ENCODE results near the gene KCNG2. TPM values are rescaled to one million over a fixed set of nuclear protein-coding genes. Genes with fewer than 3 reads are reported as not detected.

Gene KCNG2
- polyA plus RNA-seq, 1 of the 3 experiments (the other 2 are of a cell fraction) = not detected

DNA sequence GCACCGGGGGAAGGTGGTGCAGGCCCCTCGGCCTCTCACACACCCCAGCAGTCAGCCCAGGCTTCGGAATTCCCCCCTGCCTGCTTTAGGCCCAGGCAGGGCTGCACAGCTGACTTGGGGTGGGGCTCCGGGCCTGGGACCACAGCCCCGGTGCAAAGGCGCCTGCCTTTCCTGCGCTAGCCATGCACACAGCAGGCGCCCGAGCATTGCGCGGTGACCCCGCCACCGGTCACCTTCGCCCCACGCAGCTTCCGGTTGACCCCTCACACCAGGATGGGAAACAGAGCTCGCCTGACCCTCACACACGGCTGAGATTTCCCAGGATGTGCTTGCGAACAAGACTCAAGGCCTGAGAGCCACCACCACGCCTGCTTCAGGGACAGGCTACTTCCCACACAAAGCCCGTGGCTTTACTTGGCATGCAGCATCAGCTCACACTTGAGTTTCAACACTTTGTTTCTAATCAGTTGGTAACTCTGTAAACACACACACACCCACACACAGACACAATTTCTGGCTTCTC lies 107.7 kb downstream of the KCNG2 start:
- Histone ChIP-seq H3K27me3 (ENCODE audit: insufficient read depth) (no peaks in the 10 kb centered on the region), H3K79me2 (ENCODE audit: insufficient read depth) (no peaks in the 10 kb centered on the region), H3K9me2 (no peaks in the 10 kb centered on the region), H3K9ac (no peak overlapping the region), H3K4me3 (ENCODE audit: low read depth in 2 of 2, low read length in 1 of 2) (no peak overlapping the region), H3K9me3 (no peaks in the 10 kb centered on the region), H2AFZ (ENCODE audit: low read depth) (no peak overlapping the region), H4K20me1 (ENCODE audit: insufficient read depth) (no peaks in the 10 kb centered on the region), H3K4me1 (ENCODE audit: control insufficient read depth in 1 of 2, insufficient read depth in 2 of 2, low read depth in 1 of 2, low read length in 1 of 2) (no peaks in the 10 kb centered on the region), H3K36me3 (replicated peaks in 1 of 2; ENCODE audit: control insufficient read depth in 1 of 2, insufficient read depth in 2 of 2, low read length in 1 of 2) (peaks cover 2 to 3% of the 10 kb centered on the region in 2 experiments), H3K4me2 (no peak overlapping the region), H3K27ac (ENCODE audit: low read depth in 2 of 2, low read length in 1 of 2) (no peak overlapping the region), H3F3A (replicated peaks; ENCODE audit: insufficient read depth) (no peaks in the 10 kb centered on the region)
- ChIA-PET CTCF (no interaction called here), POLR2A (no interaction called here)
- no peak for DNase-seq
- WGBS (ENCODE audit: low lambda C conversion rate) = 100% methylated on average over 6 of the region's 21 CpGs
- TF ChIP-seq RFX5 (IDR thresholded peaks at IDR 0.05; ENCODE audit: low read length) (no peak), MXI1 (IDR thresholded peaks at IDR 0.05; ENCODE audit: low read depth, low read length) (no peak), TCF12 (IDR thresholded peaks at IDR 0.05) (no peak), EZH2phosphoT487 (IDR thresholded peaks at IDR 0.05; ENCODE audit: borderline replicate concordance, low read depth) (no peak), RXRA (IDR thresholded peaks at IDR 0.05; ENCODE audit: borderline replicate concordance, low read depth) (no peak), NFIC (IDR thresholded peaks at IDR 0.05; ENCODE audit: borderline replicate concordance) (no peak), EP300 (IDR thresholded peaks at IDR 0.05; ENCODE audit: borderline replicate concordance in 1 of 2, low read depth in 1 of 2, low read length in 1 of 2) (no peak), TAF1 (IDR thresholded peaks at IDR 0.05; ENCODE audit: borderline replicate concordance, low read depth, low read length) (no peak), RCOR1 (IDR thresholded peaks at IDR 0.05; ENCODE audit: low read length) (no peak), POLR2AphosphoS5 (IDR thresholded peaks at IDR 0.05; ENCODE audit: low read depth, low read length) (no peak)
- TF ChIP-seq, protein P1, sequence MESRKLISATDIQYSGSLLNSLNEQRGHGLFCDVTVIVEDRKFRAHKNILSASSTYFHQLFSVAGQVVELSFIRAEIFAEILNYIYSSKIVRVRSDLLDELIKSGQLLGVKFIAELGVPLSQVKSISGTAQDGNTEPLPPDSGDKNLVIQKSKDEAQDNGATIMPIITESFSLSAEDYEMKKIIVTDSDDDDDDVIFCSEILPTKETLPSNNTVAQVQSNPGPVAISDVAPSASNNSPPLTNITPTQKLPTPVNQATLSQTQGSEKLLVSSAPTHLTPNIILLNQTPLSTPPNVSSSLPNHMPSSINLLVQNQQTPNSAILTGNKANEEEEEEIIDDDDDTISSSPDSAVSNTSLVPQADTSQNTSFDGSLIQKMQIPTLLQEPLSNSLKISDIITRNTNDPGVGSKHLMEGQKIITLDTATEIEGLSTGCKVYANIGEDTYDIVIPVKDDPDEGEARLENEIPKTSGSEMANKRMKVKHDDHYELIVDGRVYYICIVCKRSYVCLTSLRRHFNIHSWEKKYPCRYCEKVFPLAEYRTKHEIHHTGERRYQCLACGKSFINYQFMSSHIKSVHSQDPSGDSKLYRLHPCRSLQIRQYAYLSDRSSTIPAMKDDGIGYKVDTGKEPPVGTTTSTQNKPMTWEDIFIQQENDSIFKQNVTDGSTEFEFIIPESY (IDR thresholded peaks at IDR 0.05; ENCODE audit: borderline replicate concordance, low read depth) = no peak

DNA sequence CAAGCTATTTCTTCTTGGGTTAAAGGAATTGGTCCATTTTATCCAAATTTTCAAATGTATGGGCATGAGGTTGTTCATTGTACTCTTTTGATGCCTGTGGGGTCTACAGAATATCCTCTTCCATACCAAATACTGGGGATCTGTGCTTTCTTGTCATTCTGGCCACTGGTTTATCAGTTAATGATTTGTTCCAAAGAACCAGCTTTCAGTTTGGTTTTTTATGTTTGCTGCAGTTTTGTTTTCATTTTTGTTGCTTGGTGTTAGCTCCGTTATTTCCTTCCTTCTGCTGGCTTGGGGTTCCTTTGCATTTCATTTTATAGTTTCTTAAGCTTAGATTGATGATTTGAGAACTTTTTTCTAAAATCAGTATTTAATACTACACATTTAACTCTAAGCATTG lies 108.3 kb downstream of the KCNG2 start:
- Histone ChIP-seq H3K9ac (no peak overlapping the region), H4K20me1 (ENCODE audit: insufficient read depth) (no peaks in the 10 kb centered on the region), H3K9me2 (no peaks in the 10 kb centered on the region), H3F3A (replicated peaks; ENCODE audit: insufficient read depth) (no peaks in the 10 kb centered on the region), H2AFZ (ENCODE audit: low read depth) (no peak overlapping the region), H3K4me1 (ENCODE audit: control insufficient read depth in 1 of 2, insufficient read depth in 2 of 2, low read depth in 1 of 2, low read length in 1 of 2) (no peaks in the 10 kb centered on the region), H3K27ac (ENCODE audit: low read depth in 2 of 2, low read length in 1 of 2) (no peak overlapping the region), H3K9me3 (no peaks in the 10 kb centered on the region), H3K79me2 (ENCODE audit: insufficient read depth) (no peaks in the 10 kb centered on the region), H3K4me3 (ENCODE audit: low read depth in 2 of 2, low read length in 1 of 2) (no peak overlapping the region), H3K36me3 (replicated peaks in 1 of 2; ENCODE audit: control insufficient read depth in 1 of 2, insufficient read depth in 2 of 2, low read length in 1 of 2) (peaks cover 2 to 3% of the 10 kb centered on the region in 2 experiments), H3K27me3 (ENCODE audit: insufficient read depth) (no peaks in the 10 kb centered on the region), H3K4me2 (no peak overlapping the region)
- TF ChIP-seq, protein P2, sequence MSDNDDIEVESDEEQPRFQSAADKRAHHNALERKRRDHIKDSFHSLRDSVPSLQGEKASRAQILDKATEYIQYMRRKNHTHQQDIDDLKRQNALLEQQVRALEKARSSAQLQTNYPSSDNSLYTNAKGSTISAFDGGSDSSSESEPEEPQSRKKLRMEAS (IDR thresholded peaks at IDR 0.05; ENCODE audit: low read depth) = no peak
- TF ChIP-seq FOSL2 (IDR thresholded peaks at IDR 0.05; ENCODE audit: borderline replicate concordance, low read depth) (no peak), NRF1 (IDR thresholded peaks at IDR 0.05; ENCODE audit: low read depth, low read length) (no peak), ELF1 (IDR thresholded peaks at IDR 0.05) (no peak), TAF1 (IDR thresholded peaks at IDR 0.05; ENCODE audit: borderline replicate concordance, low read depth, low read length) (no peak), TCF12 (IDR thresholded peaks at IDR 0.05) (no peak), GABPA (IDR thresholded peaks at IDR 0.05; ENCODE audit: low read depth) (no peak), RXRA (IDR thresholded peaks at IDR 0.05; ENCODE audit: borderline replicate concordance, low read depth) (no peak), TEAD4 (IDR thresholded peaks at IDR 0.05; ENCODE audit: borderline replicate concordance, insufficient read depth) (no peak), RCOR1 (IDR thresholded peaks at IDR 0.05; ENCODE audit: low read length) (no peak), MXI1 (IDR thresholded peaks at IDR 0.05; ENCODE audit: low read depth, low read length) (no peak)
- TF ChIP-seq, protein P1 (IDR thresholded peaks at IDR 0.05; ENCODE audit: borderline replicate concordance, low read depth) = no peak
- TF ChIP-seq, protein P3, sequence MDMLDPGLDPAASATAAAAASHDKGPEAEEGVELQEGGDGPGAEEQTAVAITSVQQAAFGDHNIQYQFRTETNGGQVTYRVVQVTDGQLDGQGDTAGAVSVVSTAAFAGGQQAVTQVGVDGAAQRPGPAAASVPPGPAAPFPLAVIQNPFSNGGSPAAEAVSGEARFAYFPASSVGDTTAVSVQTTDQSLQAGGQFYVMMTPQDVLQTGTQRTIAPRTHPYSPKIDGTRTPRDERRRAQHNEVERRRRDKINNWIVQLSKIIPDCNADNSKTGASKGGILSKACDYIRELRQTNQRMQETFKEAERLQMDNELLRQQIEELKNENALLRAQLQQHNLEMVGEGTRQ (IDR thresholded peaks at IDR 0.05; ENCODE audit: borderline replicate concordance, low read depth, low read length) = no peak
- TF ChIP-seq, protein P4, sequence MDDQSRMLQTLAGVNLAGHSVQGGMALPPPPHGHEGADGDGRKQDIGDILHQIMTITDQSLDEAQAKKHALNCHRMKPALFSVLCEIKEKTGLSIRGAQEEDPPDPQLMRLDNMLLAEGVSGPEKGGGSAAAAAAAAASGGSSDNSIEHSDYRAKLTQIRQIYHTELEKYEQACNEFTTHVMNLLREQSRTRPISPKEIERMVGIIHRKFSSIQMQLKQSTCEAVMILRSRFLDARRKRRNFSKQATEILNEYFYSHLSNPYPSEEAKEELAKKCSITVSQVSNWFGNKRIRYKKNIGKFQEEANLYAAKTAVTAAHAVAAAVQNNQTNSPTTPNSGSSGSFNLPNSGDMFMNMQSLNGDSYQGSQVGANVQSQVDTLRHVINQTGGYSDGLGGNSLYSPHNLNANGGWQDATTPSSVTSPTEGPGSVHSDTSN (IDR thresholded peaks at IDR 0.05) = no peak
- TF ChIP-seq, protein P5, sequence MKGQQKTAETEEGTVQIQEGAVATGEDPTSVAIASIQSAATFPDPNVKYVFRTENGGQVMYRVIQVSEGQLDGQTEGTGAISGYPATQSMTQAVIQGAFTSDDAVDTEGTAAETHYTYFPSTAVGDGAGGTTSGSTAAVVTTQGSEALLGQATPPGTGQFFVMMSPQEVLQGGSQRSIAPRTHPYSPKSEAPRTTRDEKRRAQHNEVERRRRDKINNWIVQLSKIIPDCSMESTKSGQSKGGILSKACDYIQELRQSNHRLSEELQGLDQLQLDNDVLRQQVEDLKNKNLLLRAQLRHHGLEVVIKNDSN (IDR thresholded peaks at IDR 0.05; ENCODE audit: borderline replicate concordance, low read depth) = no peak
- WGBS (ENCODE audit: low lambda C conversion rate) = 97% methylated on average over 1 of the region's 1 CpG
- DNase-seq = no peak
- ChIA-PET POLR2A (no interaction called here), CTCF (no interaction called here)

Measured in SK-N-SH (cell line).